ENCODE results near the gene ACOX1.

The ACOX1 gene

DNA sequence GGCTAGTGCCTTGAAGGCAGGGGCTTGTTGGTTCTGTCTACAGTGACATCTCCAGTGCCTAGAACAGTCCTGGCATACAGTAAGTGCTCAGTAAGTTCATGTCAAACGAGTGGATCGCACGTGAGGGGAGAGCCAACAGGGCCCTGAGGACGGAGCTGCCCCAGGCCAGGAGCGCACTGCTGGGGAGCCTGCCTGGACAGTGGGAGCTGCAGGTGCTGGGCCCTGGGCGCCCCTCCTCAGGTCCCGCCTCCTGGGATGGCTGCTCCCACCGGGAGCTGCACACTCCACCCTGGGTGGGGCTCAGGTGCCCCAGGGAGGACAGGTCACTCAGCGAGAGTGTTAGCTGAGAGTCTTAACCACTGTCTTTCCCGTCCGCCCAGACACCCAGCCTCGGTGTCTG lies 46.3 kb upstream of the ACOX1 start:
- H3F3A ChIP-seq (ENCODE audit: insufficient read depth, low read length) = no peaks in the 10 kb centered on the region
- H2AFZ ChIP-seq (ENCODE audit: low read length) = no peak overlapping the region
- no peak overlapping the region for H3K27ac ChIP-seq (ENCODE audit: low read length)
- H3K27me3 ChIP-seq (replicated peaks; ENCODE audit: insufficient read depth, low read length) = peaks cover 14% of the 10 kb centered on the region; the same call in 1 of the 2 replicates
- H3K79me2 ChIP-seq (ENCODE audit: low read length) = no peaks in the 10 kb centered on the region
- H3K4me2 ChIP-seq (ENCODE audit: low read depth, low read length) = no peak overlapping the region
- no peaks in the 10 kb centered on the region for H3K9me3 ChIP-seq (replicated peaks; ENCODE audit: insufficient read depth, low read length)
- TF ChIP-seq EZH2phosphoT487 (IDR thresholded peaks at IDR 0.05; ENCODE audit: low read length) (no peak), EZH2 (optimal IDR thresholded peaks at IDR 0.05; ENCODE audit: low read depth, low read length) (no peak), CTCF (IDR thresholded peaks at IDR 0.05; ENCODE audit: low read length) (no peak)
- DNase-seq = no peak
- H3K4me3 ChIP-seq (ENCODE audit: low read length) = no peak overlapping the region
- H4K20me1 ChIP-seq (ENCODE audit: insufficient read depth, low read length) = no peaks in the 10 kb centered on the region
- H3K36me3 ChIP-seq (replicated peaks; ENCODE audit: insufficient read depth, low read length) = no peaks in the 10 kb centered on the region
- no peaks in the 10 kb centered on the region for H3K9me2 ChIP-seq (replicated peaks; ENCODE audit: insufficient read depth, low read length)
- H3K9ac ChIP-seq (ENCODE audit: low read length) = no peak overlapping the region
- H3K4me1 ChIP-seq (ENCODE audit: low read length) = no peaks in the 10 kb centered on the region

GRCh38 chr17:76024353-76024752 lies 45.4 kb upstream of the ACOX1 start:
- H2AFZ ChIP-seq (ENCODE audit: low read length) = no peak overlapping the region
- no peaks in the 10 kb centered on the region for H3K79me2 ChIP-seq (ENCODE audit: low read length)
- H3K4me1 ChIP-seq (ENCODE audit: low read length) = no peaks in the 10 kb centered on the region
- no peak overlapping the region for H3K27ac ChIP-seq (ENCODE audit: low read length)
- no peaks in the 10 kb centered on the region for H4K20me1 ChIP-seq (ENCODE audit: insufficient read depth, low read length)
- H3K36me3 ChIP-seq (replicated peaks; ENCODE audit: insufficient read depth, low read length) = no peaks in the 10 kb centered on the region
- no peaks in the 10 kb centered on the region for H3F3A ChIP-seq (ENCODE audit: insufficient read depth, low read length)
- H3K9ac ChIP-seq (ENCODE audit: low read length) = no peak overlapping the region
- TF ChIP-seq EZH2phosphoT487 (IDR thresholded peaks at IDR 0.05; ENCODE audit: low read length) = no peak
- no peak for TF ChIP-seq CTCF (IDR thresholded peaks at IDR 0.05; ENCODE audit: low read length)
- no peak for TF ChIP-seq EZH2 (optimal IDR thresholded peaks at IDR 0.05; ENCODE audit: low read depth, low read length)
- no peaks in the 10 kb centered on the region for H3K9me2 ChIP-seq (replicated peaks; ENCODE audit: insufficient read depth, low read length)
- H3K27me3 ChIP-seq (replicated peaks; ENCODE audit: insufficient read depth, low read length) = peaks cover 16% of the 10 kb centered on the region; the same call in 1 of the 2 replicates
- H3K9me3 ChIP-seq (replicated peaks; ENCODE audit: insufficient read depth, low read length) = no peaks in the 10 kb centered on the region
- no peak overlapping the region for H3K4me3 ChIP-seq (ENCODE audit: low read length)
- no peak for DNase-seq
- no peak overlapping the region for H3K4me2 ChIP-seq (ENCODE audit: low read depth, low read length)

- no peaks in the 10 kb centered on the region for H3K9me3 ChIP-seq (replicated peaks; ENCODE audit: insufficient read depth, low read length)
- H3K4me1 ChIP-seq (ENCODE audit: low read length) = no peaks in the 10 kb centered on the region
- H3K9me2 ChIP-seq (replicated peaks; ENCODE audit: insufficient read depth, low read length) = no peaks in the 10 kb centered on the region
- no peaks in the 10 kb centered on the region for H4K20me1 ChIP-seq (ENCODE audit: insufficient read depth, low read length)
- H3K27ac ChIP-seq (ENCODE audit: low read length) = no peak overlapping the region
- H2AFZ ChIP-seq (ENCODE audit: low read length) = no peak overlapping the region
- no peaks in the 10 kb centered on the region for H3F3A ChIP-seq (ENCODE audit: insufficient read depth, low read length)
- H3K79me2 ChIP-seq (ENCODE audit: low read length) = no peaks in the 10 kb centered on the region
- no peak for TF ChIP-seq CTCF (IDR thresholded peaks at IDR 0.05; ENCODE audit: low read length)
- TF ChIP-seq EZH2 (optimal IDR thresholded peaks at IDR 0.05; ENCODE audit: low read depth, low read length) = no peak
- TF ChIP-seq EZH2phosphoT487 (IDR thresholded peaks at IDR 0.05; ENCODE audit: low read length) = no peak
- DNase-seq = no peak
- no peaks in the 10 kb centered on the region for H3K36me3 ChIP-seq (replicated peaks; ENCODE audit: insufficient read depth, low read length)
- no peak overlapping the region for H3K9ac ChIP-seq (ENCODE audit: low read length)
- H3K27me3 ChIP-seq (replicated peaks; ENCODE audit: insufficient read depth, low read length) = peaks cover 16% of the 10 kb centered on the region; the same call in 1 of the 2 replicates
- no peak overlapping the region for H3K4me2 ChIP-seq (ENCODE audit: low read depth, low read length)
- no peak overlapping the region for H3K4me3 ChIP-seq (ENCODE audit: low read length)
Observed at GRCh38 chr17:76023900-76024237, 44.9 kb upstream of the ACOX1 start.

Measured in MM.1S (cell line).